Measurements from ENCODE around the gene RAB37.

The RAB37 gene

DNA sequence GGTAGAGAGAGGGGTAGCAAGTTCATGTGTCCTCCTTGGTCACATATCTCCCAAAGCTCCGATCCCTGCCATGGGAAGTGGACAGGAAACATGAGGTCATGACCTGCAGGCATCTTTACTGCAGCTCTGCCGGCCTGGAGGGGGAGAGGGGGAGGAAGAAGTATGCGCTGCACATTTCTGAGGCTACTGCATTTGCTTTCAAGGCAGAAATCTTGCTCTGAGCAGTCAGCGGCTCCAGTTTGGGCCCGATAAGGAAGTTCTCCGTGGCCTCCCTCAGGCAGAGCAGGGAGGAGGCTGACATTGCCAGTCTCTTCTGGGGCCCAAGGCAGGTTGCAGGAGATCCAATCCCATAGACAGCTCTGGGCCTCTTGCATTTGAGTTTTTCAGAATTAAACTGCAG is 9.9 kb downstream of the RAB37 start:
- no peak for DNase-seq

DNA sequence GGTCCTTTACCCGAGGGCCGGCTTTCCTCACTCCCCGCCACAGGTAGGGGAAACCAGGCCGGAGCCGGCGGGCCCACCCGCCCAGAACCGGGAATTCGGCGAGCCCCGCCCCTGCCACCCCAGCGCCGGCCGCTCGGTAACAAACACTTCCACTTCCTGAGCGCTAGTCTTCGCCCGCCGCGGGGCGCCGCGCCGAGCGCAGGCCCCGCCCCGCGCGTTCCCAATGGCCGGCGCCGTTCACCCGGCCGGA is 11.1 kb downstream of the RAB37 start:
- DNase-seq, result no peak

DNA sequence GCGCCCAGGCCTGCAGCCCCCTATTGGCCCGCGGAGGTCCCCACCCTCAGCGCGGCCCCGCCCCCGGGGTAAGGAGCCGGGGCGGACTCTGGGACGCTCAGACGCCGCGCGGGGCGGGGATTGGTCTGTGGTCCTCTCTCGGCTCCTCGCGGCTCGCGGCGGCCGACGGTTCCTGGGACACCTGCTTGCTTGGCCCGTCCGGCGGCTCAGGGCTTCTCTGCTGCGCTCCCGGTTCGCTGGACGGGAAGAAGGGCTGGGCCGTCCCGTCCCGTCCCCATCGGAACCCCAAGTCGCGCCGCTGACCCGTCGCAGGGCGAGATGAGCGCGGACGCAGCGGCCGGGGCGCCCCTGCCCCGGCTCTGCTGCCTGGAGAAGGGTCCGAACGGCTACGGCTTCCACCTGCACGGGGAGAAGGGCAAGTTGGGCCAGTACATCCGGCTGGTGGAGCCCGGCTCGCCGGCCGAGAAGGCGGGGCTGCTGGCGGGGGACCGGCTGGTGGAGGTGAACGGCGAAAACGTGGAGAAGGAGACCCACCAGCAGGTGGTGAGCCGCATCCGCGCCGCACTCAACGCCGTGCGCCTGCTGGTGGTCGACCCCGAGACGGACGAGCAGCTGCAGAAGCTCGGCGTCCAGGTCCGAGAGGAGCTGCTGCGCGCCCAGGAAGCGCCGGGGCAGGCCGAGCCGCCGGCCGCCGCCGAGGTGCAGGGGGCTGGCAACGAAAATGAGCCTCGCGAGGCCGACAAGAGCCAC is 11.6 kb downstream of the RAB37 start, which contains the start of gene NHERF1:
NHERF1 (plus strand) TSS at position 100 of the 750 bp plus-strand sequence; CDS start at position 319, 219 bp downstream.
- DNase-seq, result peak; percentile 79

DNA sequence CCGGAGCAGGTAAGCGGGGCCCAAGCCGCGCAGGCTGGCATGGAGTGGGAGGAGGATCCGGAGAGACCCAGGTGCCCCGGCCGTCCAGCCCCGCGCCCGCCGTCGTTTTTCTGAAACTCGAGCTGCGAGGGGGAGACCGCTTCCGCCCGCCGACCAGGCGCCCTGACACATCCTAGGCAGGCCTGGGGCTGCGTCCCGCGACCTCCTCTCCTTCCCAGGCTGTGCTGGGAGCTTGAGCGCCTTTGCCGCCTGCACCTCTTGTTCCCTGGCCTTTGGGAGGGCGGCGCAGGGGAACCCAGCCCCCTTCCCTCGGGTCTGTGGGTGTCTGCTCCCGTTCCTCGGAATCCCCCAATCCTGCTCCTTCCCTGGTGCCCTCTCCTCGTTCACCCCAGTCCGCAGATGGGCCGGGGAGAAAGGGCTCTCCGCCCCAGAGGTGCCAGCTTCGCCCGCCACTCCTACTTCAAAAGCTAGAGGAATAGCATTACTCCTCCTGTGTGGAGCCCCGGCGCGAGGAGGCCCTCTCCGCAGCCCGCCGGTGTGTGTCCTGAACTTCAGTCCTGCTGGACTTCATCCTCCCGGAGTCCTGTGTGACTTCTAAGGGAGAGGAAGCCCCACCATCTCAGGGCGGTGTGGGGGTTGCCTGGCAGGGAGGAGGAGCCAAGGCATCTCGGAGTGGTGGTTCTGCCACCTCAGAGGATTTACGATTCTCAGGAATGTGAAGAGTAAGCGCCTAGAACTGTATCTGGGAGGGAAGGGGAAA is 12.4 kb downstream of the RAB37 start:
- no peak for DNase-seq

DNA sequence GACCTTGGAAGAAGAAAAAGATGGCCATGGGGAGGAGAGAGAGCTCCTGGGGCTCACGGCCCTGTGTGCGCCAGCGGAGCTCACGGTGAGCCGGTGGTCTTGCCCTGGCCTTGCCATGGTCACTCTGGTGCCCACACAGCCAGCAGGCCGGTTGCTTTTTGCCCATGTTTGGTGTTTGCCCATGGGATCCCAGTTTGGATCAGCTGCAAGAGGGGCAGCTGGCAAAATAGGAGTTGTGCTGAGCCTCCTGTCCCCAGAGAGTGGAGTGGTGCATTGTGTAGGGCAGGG is 12.9 kb downstream of the RAB37 start:
- no peak for DNase-seq

DNA sequence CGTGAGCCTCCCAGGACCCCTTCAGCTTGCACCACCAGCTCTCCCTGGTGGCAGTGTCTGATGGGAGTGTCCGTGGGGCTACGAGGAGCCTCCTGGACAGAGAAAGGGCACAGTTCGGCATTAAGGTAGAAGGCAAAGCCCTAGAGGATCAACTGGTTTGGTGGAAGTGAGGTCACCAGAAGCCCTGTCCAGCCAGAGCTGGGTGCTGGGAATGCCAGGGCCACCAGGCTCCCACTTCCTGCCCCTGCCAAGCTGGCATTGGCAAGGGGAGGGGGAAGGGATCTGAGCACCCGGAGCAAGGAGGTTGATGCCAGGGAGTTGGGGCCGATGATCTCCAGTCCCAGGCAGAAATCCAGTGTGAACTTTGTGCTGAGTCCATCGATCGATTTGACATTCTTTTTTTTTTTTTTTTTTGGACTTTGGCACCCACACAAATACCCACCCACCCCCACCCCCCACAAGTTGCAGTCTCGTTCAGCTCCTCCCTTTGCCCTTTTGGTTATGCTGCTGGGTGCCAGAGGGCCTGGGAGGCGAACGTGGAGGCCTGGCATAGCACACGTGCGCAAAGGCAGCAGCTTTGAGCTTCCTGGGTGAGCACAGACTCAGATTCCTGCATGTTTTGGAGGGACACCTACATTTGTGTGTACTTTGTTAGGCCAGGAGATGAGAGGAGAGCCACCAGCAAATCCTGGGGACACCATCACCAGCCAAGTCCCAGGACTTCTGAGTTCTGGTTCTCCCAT is 13.4 kb downstream of the RAB37 start:
- no peak for DNase-seq

DNA sequence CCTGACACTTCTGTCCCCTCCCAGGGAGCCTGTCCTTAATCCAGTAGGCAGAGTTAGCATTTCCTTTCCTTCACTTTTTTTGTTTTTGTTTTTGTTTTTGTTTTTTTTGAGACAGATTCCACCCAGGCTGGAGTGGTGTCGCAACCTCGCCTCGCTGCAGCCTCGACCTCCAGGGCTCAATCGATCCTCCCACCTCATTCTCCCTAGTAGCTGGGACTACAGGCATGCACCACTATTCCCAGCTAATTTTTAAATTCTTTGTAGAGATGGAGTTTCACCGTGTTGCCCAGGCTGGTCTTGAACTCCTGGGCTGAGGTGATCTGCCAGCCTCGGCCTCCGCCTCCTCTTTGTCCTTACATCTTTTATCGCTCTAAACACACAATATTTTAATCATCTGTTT is 15.4 kb downstream of the RAB37 start:
- DNase-seq, result no peak

DNA sequence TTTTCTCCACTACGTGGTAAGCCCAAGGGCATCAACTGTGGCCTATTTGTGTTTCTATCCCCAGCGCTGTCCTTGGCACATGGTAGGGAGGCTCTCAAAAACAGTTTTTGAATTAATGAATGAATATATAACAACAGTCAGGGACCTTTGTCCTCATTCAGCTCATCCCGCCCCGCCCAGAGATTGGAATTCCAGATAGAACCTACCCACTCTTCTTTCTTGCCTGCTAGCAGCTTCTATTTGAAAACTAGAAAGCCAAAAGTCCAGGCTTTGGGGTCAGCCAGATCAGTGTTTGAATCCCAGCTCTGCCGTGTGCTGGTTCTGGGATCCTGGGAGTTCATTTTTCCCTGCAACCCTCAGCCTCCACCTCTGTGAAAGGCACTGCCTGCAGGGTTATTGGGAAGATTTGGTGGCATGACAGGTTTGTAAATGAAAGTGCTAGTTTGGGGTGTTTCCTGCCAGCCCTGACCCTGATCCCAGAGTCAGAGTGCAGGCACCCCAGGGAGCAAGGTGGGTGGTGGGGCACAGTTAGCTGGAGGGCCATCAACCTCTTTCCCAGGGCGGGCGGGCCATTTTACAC is 15.9 kb downstream of the RAB37 start:
- no peak for DNase-seq

DNA sequence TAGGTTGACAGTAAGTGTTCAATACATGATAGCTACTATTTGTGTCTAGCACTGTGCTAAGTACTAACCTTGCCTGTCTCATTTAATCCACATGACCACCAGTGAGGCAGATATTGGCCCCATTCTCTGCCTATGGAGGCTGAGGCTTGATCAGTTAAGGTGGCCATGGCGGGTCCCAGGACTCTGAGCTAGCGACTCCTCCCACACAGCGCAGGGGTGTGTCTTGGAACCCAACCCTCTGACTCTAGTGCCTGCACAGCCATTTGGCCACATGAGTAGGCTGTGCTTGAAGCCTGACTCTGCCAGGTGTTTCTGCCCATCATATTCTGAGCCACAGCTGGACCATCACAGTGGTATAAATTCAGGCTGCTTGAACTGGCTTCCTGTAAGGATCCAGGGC is 17.8 kb downstream of the RAB37 start:
- no peak for DNase-seq

DNA sequence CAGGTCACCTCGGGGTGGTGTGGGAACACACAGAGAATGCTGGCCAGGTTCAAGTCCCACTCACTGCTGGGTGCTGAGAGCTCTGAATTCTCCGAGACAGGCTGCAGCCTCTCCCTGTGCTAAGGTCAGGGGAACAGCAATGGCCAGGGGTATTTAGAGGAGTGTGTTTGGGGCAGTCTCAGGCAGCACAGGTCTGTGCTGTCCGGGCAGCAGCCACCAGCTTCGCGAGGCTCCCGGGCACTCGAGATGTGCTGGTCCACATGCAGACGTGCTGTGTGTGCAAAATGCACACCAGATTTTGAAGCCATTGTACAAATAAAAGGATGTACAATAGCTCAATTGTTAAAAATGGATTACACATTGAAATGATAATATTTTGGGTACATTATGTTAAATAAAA is 18.5 kb downstream of the RAB37 start:
- no peak for DNase-seq

DNA sequence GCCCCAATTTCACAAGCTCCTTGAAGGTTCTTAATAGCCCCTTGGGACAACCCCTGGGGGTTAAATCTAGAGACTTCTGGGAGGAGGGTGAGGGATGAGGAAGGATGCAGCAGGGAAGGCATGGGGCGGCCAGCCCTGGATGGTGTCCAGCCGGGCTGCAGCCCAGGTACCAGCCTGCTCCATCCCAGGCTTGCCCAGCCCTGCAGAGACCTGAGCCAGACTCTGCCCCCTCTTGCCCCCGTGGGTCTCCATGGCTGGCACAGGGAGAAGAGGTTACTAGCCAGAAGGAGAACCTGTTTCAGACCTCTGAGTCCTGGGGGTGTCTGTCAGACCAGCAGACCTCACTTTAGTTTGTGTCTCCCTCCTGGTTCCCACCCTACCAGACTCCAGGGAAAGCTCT is 19.8 kb downstream of the RAB37 start:
- DNase-seq, result no peak

DNA sequence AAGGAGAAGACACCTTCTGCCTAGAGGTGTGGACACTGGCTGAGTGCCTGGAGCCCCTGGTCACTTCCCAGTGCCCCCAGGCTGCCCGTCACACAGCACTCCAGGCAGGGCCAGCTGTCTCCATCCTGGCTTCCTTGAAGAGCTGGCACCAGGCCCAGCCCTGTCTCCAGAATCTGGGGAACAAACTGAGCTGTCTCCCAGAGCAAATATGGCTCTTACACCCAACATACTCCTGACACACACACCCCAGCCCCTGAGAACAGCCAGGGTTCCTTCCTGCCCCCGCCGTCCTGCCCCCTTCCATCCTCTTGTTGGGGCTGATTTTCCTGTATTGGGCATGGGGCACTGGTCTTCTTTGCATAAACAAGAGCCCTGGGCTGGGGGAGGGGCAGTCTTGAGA is 20.4 kb downstream of the RAB37 start:
- DNase-seq, result no peak

DNA sequence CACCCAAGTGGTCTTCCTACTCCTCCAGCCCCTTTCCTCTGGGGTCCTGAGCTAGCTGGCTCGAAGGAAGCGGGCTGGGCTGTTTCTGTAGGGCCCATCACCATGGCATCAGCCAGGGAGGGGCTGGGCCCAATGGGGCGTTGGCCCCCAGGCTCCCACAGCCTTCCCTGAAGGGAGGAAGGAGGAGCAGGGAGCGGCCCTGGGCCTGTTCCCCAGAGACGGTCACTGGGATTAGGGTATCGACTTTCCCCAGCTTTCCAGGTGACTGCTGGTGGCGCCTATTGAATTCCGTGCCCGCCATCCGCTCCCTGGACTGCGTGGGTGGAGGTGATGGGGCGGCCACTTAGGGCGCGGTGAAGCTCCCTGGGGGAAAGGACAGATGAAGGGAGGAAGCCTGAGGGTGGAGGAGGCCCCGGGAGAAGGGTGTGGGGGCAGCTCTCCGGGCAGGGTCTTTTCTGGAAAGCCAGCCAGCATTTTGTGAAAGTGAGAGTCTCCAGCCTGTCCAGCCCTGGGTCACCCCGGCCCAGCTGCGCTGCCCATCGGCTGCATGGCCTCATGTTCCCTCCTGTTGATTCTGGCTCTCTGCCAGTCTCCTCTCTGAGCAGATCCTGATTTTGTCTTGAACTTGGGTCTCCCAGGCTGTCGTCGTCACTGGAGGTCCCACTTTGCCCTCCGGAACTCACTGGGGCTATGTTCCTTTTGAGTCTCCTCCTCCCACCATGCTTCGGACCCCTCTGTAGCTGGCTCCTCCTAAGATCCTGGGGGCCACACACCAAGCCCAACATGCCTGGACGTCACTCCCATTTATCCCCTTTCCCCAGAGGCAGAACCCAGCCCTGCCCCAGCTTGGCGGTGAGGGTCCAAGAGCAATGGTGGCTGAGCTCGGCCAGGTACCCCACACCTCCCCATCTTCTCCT is 21.1 kb downstream of the RAB37 start:
- DNase-seq, result no peak

DNA sequence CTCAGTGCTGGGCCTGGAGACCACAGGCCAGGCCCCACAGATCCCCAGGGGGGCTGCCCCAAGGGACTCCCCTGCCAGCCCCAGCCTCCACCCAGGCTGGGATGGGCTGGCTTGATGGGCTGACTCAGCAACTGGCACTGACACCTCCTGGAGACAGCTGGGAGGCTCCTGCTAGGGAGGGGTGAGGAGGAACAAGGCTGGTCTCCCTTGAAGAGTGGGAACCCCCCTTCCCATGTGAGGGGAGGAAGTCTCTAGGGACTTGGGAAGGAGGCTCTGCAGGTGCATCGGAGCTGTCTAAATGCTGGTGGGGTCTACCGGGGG is 21.8 kb downstream of the RAB37 start:
- DNase-seq, result no peak

DNA sequence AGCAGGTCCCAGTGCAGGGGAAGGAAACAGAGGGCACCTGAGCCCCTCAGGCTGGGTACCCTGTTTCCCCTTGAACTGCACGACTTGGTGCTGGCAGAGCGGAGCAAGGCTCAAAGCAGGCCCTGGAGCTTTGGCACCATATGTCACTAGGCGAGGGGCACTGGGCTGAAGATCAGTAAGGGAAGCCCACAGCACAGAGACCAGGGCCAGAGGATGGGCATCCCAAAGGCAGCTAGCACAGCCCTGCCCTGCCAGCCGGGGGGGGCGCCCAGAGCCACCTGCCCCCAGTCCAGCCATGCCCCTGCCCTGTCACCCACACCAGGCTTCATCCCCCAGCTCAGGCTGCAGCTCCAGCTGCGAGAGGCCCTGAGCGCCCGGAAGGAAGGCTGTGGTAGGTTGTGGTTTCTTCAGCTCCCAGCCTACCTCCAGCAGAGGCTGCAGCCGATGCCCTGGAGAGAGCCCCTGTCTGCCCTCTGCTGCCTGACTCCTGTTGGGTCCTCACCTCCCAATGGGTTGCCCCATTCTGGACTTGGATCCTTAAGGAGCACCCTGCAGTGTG is 22.3 kb downstream of the RAB37 start:
- DNase-seq, result no peak

DNA sequence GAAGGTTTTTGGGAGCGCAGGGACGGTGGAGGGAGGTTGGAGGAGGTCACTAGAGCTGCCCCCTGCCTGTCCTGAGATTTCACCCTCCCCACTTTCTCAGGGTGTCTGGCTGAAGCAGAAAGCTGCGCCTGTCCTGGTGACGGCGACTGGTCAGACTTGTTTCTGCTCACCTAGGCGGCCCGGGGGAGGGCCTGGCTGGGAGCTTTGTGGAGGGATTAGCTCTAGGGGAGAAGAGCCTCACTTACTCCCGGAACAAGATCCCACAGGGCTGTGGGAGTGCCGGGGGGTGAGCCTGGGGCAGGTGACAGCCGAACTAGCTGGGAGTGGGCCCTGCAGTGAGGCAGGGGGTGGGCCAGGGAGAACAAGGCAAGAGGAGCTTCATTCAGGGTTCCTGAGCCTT is 22.9 kb downstream of the RAB37 start:
- DNase-seq, result no peak

DNA sequence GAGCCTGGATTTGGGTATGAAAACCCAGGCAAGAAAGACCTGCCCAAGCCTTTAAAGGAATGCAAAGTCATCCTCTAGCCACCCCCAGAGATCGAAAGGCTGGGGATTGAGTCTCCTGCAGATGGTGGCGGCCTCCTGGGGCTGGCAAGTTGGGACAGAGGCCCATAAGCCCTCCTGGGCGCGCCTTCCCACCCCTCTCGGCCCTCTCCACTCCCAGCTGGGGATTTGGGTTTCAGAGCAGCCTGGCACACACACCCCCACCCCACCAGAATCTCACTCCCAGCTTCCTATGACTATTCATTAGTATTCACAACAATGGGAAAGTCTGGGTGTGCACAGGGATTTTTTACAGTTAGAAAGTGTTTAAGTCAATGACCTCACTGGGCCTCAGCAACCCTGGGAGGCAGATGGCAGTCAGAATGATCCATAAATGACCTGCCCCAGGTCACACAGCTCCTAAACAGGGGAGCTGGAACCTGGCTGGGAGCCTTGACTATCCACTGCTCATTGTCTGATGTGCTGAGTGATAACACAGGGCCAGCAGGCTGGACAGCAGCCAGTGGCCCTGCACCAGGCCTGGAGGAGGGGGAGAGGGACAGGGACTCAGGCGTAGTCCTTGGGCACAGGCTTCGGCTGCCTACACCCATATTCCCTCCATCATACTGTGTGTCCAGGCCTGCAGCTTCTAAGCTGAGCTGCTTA is 23.5 kb downstream of the RAB37 start:
- DNase-seq, result no peak

DNA sequence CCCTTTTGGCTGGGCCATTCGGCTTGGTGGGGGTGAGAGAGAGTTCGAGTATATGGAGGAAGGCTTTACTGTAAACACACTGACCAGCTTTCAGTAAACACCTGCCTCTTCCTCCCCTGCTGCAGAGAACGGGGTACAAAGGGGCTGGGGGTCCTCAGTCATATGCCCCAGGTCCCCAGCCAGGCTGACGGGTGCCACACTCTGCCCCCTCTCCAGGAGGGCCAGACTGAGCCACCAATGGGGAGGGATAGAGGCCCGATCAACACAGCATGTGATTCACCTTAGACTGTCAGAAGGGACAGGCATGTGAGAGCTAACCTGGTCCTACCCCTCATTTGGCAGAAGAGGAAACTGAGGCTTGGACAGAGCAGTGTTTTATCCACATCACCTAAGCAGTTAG is 24.4 kb downstream of the RAB37 start:
- no peak for DNase-seq

DNA sequence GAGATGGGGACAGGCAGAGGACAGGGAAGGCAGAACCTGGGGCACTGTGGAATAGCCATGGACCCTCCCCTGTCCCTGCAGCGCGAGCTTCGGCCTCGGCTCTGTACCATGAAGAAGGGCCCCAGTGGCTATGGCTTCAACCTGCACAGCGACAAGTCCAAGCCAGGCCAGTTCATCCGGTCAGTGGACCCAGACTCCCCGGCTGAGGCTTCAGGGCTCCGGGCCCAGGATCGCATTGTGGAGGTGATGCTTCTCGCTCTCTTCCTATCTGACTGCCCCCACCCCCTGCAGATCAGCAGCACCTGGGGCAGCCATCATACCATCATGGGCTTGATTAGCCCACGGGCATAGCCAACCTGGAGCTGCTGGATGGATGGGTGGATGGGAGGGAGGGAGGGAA is 24.9 kb downstream of the RAB37 start:
- no peak for DNase-seq

DNA sequence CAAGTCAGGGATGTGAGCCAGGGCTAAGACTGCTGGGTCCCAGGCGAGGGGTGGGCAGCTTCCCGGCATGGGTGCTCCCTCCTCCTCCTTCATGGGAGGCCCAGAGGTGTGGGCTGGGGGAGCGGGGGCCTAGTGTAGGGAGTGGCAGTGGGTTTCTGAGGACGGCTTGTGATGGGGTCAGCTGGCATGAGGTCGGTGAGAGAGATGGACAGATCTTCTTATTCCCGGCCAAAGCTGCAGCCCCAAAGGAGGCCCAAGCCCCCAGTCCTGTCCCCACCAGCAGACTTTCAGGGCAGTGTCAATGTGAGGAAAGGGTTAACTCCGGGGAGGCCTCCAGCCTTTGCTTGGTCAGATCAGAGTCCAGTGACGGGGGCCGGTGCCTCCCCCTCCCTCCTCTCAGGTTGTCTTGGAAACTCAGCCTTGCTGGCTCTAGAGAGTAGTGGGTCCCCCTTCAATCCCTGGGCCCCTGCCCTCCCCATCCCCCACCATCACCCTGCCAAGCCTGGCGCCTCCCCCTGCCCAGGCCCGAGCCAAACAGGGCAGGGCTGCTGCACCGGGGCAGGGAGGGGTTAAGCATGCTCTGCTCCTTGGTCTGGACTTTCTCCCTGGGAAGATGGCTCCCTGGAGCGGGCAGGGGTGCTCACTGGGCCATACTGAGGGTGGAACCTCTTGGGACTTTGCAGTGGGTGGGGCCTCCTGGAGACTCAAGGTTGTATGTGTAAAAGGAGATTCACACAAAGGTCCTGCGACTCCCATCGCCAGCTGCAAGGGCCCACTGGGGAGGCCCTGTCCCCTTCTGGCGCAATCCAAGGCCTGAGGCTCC is 26.7 kb downstream of the RAB37 start:
- DNase-seq, result no peak

DNA sequence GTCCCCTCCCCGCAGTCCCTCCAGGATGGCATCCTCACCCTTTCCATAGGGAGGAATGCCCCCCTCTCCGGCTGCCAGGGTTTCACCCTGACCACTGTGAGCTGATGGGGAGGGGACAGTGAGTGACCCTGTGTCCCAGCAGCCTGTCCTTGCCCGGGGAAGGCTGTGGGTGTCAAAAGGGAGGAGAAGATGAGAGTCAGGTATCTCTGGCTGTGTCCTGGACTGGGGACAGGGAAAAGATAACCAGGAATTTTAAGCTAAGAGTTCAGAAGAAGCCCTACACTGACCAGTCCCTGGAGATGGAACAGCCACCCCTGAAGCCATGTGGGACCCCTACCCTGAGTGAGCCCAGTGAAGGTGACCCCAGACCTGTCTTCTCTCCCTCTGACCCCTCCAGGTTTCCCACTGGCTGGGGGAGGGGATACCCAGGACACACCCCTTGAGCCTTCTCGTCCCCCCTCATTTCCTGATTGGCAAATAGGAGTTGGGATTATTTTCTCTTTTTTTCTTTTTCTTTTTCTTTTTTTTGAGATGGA is 27.8 kb downstream of the RAB37 start:
- no peak for DNase-seq
